Parathyroid adenoma (tissue), 2 donors: ENCODE data around the gene SELENOV.

ENCODE experiments used
- H2AFZ ChIP-seq: fragments of 300-600 bp; sonication (generic); one replicate; pipeline ENCODE4 v1.7.0; 2017; ENCODE audit warnings: antibody characterized with exemption, mild to moderate bottlenecking
- H3K27ac ChIP-seq: fragments of 300-600 bp; sonication (generic); one replicate; pipeline ENCODE4 v1.7.0; 2017
- H3K27me3 ChIP-seq: fragments of 300-600 bp; sonication (generic); one replicate; pipeline ENCODE4 v1.7.0; 2017; ENCODE audit warnings: low read length; ENCODE audit not compliant: control insufficient read depth, insufficient read depth
- H3K36me3 ChIP-seq: fragments of 300-600 bp; sonication (generic); one replicate; pipeline ENCODE4 v1.7.0; 2017; ENCODE audit warnings: low read length; ENCODE audit not compliant: control insufficient read depth, insufficient read depth
- H3K4me1 ChIP-seq: fragments of 300-600 bp; sonication (generic); one replicate; pipeline ENCODE4 v1.7.0; 2017; ENCODE audit warnings: control low read depth
- H3K4me2 ChIP-seq: fragments of 300-600 bp; sonication (generic); one replicate; pipeline ENCODE4 v1.7.0; 2017; ENCODE audit warnings: low read length
- H3K4me3 ChIP-seq: fragments of 300-600 bp; sonication (generic); one replicate; pipeline ENCODE4 v1.7.0; 2017; ENCODE audit warnings: low read depth, low read length
- H3K79me2 ChIP-seq: fragments of 300-600 bp; sonication (generic); one replicate; pipeline ENCODE4 v1.7.0; 2017; ENCODE audit warnings: control low read depth
- H3K9ac ChIP-seq: fragments of 300-600 bp; sonication (generic); one replicate; pipeline ENCODE4 v1.7.0; 2017; ENCODE audit warnings: mild to moderate bottlenecking
- H3K9me3 ChIP-seq: fragments of 300-600 bp; sonication (generic); one replicate; pipeline ENCODE4 v1.7.0; 2017; ENCODE audit warnings: low read length; ENCODE audit not compliant: control insufficient read depth
- TF ChIP-seq, protein P1 (sequence below): fragments of 300-600 bp; sonication (generic); IDR thresholded peaks from one replicate; pipeline ENCODE4 v1.7.0; 2017; ENCODE audit warnings: antibody characterized with exemption, mild to moderate bottlenecking
- donor health status: primary hyperparathyroidism.

Gene SELENOV

DNA sequence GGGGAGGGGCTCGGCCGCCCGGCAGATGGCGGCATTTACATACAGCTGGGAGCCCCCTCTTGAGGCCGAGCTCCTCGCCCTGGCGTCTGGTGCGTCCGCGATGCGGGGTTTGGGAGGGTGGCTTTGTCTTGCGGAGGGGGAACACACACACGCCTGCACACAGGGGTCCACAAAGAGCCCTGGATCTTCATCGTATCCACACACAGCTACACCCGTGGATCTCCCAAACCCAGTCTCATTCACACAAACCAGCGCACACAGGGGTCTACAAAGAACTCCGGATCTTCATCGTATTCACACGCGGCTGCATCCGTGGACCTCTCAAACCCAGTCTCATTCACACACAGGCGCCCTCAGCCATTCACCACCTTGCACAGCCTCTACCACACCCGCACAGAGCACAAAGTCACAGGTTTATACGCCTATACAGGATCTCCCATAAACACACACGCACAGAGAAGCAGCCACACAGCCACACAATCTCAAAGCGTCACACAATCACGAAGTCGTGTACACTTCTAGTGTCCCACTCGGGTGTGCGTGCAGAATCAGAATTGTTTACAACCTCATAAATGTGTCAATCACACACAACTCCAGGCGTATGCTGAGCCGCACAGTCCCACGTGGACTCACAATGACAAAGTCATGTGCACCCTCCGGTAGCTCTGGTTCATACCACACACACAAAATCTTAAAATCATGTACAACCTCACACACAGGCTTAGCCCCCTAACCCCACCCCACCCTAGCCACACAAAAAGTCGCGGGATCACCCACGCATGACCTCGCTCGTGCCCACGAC is 16.7 kb upstream of the SELENOV start:
- H3K4me1 ChIP-seq = peaks cover 9% of the 10 kb centered on the region
- H2AFZ ChIP-seq = peak overlapping the region; percentile 58
- TF ChIP-seq, protein P1, sequence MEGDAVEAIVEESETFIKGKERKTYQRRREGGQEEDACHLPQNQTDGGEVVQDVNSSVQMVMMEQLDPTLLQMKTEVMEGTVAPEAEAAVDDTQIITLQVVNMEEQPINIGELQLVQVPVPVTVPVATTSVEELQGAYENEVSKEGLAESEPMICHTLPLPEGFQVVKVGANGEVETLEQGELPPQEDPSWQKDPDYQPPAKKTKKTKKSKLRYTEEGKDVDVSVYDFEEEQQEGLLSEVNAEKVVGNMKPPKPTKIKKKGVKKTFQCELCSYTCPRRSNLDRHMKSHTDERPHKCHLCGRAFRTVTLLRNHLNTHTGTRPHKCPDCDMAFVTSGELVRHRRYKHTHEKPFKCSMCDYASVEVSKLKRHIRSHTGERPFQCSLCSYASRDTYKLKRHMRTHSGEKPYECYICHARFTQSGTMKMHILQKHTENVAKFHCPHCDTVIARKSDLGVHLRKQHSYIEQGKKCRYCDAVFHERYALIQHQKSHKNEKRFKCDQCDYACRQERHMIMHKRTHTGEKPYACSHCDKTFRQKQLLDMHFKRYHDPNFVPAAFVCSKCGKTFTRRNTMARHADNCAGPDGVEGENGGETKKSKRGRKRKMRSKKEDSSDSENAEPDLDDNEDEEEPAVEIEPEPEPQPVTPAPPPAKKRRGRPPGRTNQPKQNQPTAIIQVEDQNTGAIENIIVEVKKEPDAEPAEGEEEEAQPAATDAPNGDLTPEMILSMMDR = peak; percentile 73
- H3K27me3 ChIP-seq = no peaks in the 10 kb centered on the region
- H3K36me3 ChIP-seq = no peaks in the 10 kb centered on the region
- H3K4me2 ChIP-seq = peak overlapping the region; percentile 13
- no peaks in the 10 kb centered on the region for H3K9me3 ChIP-seq
- H3K79me2 ChIP-seq = no peaks in the 10 kb centered on the region
- no peak overlapping the region for H3K4me3 ChIP-seq
- H3K27ac ChIP-seq = no peak overlapping the region
- no peak overlapping the region for H3K9ac ChIP-seq

GRCh38 chr19:39498798-39499642 is 15.9 kb upstream of the SELENOV start, which contains the start of gene DLL3:
TSS of gene DLL3 (plus strand) at chr19:39498947. CDS start at chr19:39498975, 28 bp downstream.
- H2AFZ ChIP-seq = peak within 1 kb of the TSS; percentile 66
- TF ChIP-seq, protein P1 = no peak
- peak within 1 kb of the TSS; percentile 54 for H3K4me2 ChIP-seq
- no peak within 1 kb of the TSS for H3K9ac ChIP-seq
- H3K36me3 ChIP-seq = no peaks in the 10 kb centered on the region
- no peak within 1 kb of the TSS for H3K27ac ChIP-seq
- H3K4me3 ChIP-seq = peak within 1 kb of the TSS; percentile 9
- no peaks in the 10 kb centered on the region for H3K79me2 ChIP-seq
- peaks cover 9% of the 10 kb centered on the region for H3K4me1 ChIP-seq
- H3K9me3 ChIP-seq = no peaks in the 10 kb centered on the region
- no peaks in the 10 kb centered on the region for H3K27me3 ChIP-seq

DNA sequence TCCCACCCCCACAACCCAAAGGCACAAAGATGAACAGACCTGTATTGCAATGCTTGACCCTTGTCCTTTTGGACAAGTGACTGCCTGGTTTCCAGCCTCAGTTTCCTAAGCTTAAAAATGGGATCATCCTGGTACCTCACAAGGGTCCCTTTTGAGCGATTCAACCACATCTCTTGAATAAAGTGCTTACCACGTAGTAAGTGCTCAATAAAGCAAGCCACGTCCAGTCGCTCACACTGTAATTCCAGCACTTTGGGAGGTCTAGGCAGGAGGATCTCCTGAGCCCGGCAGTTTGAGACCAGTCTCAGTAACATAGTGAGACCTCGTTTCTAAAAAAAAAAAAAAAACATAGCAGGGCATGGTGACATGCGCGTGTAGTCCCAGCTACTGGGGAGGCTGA is 15.0 kb upstream of the SELENOV start:
- Histone ChIP-seq H3K27ac (no peak overlapping the region), H3K4me2 (no peak overlapping the region), H3K36me3 (no peaks in the 10 kb centered on the region), H3K4me3 (no peak overlapping the region), H3K27me3 (no peaks in the 10 kb centered on the region), H2AFZ (no peak overlapping the region), H3K4me1 (peaks cover 9% of the 10 kb centered on the region), H3K79me2 (no peaks in the 10 kb centered on the region), H3K9ac (no peak overlapping the region), H3K9me3 (no peaks in the 10 kb centered on the region)
- TF ChIP-seq, protein P1 = no peak

GRCh38 chr19:39500543-39500942 is 14.4 kb upstream of the SELENOV start:
- H3K27ac ChIP-seq = no peak overlapping the region
- H3K27me3 ChIP-seq = no peaks in the 10 kb centered on the region
- TF ChIP-seq, protein P1 = no peak

More at GRCh38 chr19:39500543-39500942, 14.4 kb upstream of the SELENOV start:
- no peaks in the 10 kb centered on the region for H3K79me2 ChIP-seq
- H3K4me2 ChIP-seq = no peak overlapping the region
- H2AFZ ChIP-seq = no peak overlapping the region
- no peak overlapping the region for H3K9ac ChIP-seq
- H3K4me3 ChIP-seq = no peak overlapping the region
- H3K36me3 ChIP-seq = no peaks in the 10 kb centered on the region
- H3K4me1 ChIP-seq = peaks cover 9% of the 10 kb centered on the region
- no peaks in the 10 kb centered on the region for H3K9me3 ChIP-seq
